Left ventricle myocardium inferior (tissue), 1 donor: ENCODE results near the gene FARS2. TPM values are rescaled to one million over a fixed set of nuclear protein-coding genes. Genes with fewer than 3 reads are reported as not detected.

ENCODE experiments used
- DNase-seq: peaks from one replicate; pipeline ENCODE4 v3.0.0-alpha.2; 2020
- H3K27ac ChIP-seq: fragments of 200-600 bp; replicated peaks from 2 replicates; pipeline ENCODE4 v1.8.0; 2021
- H3K27me3 ChIP-seq: fragments of 200-600 bp; 2 replicates; pipeline ENCODE4 v1.8.0; 2021; ENCODE audit warnings: low read depth
- H3K36me3 ChIP-seq: fragments of 200-600 bp; 2 replicates; pipeline ENCODE4 v1.8.0; 2021
- H3K4me1 ChIP-seq: fragments of 200-600 bp; 2 replicates; pipeline ENCODE4 v1.8.0; 2021
- H3K4me3 ChIP-seq: fragments of 200-600 bp; 2 replicates; pipeline ENCODE4 v1.8.0; 2021; ENCODE audit warnings: mild to moderate bottlenecking, moderate library complexity
- H3K9me3 ChIP-seq: fragments of 200-600 bp; replicated peaks from 2 replicates; pipeline ENCODE4 v1.8.0; 2021
- intact Hi-C: fragments of 100-400 bp; cut with micrococcal nuclease; formaldehyde crosslinking; loops from one replicate; pipeline ENCODE4 v1.11.0; 2022
- total RNA-seq: library from RNA; stranded (reverse); fragmentation: NEBNext Ultra II Directional; extraction: Animal tissue kit (Norgen Biotek cat#: 25700); gene quantifications from one replicate; pipeline ENCODE4 v1.2.1, GENCODE V29; 2021
- TF ChIP-seq, protein P1 (sequence below): fragments of 200-600 bp; IDR thresholded peaks from 2 replicates; pipeline ENCODE4 v1.8.0; 2021; ENCODE audit warnings: antibody characterized with exemption, mild to moderate bottlenecking, borderline replicate concordance
- donor health status: DM: no; HTN: yes; CAD: no; lungs with severe emphysema.

FARS2 gene
- total RNA-seq, 1 donor from 2014 or later: 16.7 TPM

DNA sequence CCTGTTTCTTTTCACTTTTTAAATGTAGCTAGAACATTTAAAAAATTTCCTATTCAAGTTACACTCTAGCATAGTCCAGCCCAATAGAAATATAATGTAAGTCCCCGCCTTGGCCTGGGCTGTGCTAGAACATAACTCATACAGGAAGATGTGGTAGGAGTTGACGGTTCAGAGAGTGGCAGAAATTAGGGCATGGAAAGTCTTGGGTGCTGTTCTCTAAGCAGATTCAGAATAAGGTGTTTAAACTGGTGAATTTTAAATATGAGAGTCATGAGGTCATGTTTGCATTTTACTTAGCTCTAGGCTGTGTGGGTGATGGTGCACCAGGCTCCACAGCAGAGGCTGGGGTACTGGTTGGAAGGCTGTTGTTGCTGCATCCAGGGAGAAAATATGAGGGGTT lies 256.5 kb downstream of the FARS2 start:
- no peaks in the 10 kb centered on the region for H3K27me3 ChIP-seq
- no peak for DNase-seq
- H3K27ac ChIP-seq: no peak overlapping the region
- peaks cover 31% of the 10 kb centered on the region for H3K4me1 ChIP-seq
- H3K9me3 ChIP-seq: no peaks in the 10 kb centered on the region
- intact Hi-C loops: no loop called here
- no peaks in the 10 kb centered on the region for H3K36me3 ChIP-seq
- H3K4me3 ChIP-seq: no peak overlapping the region
- TF ChIP-seq, protein P1, sequence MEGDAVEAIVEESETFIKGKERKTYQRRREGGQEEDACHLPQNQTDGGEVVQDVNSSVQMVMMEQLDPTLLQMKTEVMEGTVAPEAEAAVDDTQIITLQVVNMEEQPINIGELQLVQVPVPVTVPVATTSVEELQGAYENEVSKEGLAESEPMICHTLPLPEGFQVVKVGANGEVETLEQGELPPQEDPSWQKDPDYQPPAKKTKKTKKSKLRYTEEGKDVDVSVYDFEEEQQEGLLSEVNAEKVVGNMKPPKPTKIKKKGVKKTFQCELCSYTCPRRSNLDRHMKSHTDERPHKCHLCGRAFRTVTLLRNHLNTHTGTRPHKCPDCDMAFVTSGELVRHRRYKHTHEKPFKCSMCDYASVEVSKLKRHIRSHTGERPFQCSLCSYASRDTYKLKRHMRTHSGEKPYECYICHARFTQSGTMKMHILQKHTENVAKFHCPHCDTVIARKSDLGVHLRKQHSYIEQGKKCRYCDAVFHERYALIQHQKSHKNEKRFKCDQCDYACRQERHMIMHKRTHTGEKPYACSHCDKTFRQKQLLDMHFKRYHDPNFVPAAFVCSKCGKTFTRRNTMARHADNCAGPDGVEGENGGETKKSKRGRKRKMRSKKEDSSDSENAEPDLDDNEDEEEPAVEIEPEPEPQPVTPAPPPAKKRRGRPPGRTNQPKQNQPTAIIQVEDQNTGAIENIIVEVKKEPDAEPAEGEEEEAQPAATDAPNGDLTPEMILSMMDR: no peak

DNA sequence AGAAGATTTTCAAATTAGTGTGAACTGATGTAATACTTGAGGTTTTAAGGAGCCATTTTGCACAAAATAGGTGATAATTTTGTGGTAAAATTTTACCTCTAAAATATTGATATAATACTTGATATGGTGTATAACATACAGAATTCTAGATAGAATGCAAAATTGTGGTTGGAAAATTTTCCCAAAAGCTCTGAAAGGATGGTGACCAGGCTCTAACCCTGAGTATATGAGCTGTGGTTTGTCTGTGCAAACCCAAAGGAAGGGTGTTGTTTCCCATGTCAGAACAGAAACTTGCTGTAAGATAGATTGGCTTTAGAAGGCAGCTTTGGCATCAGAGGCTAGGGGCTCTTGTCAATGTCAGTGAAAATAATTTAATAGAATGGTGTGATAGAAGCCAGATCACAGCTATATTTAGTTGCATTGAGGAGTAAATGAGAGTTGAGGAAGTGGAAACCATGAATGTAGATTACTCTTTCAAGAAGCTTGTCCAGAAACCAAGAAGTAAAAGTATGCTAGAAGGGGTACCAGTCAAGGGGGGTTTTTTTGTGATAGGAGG lies 257.7 kb downstream of the FARS2 start:
- TF ChIP-seq, protein P1: no peak
- Histone ChIP-seq H3K4me3 (no peak overlapping the region), H3K4me1 (peaks cover 31% of the 10 kb centered on the region), H3K27ac (no peak overlapping the region), H3K36me3 (no peaks in the 10 kb centered on the region), H3K9me3 (no peaks in the 10 kb centered on the region), H3K27me3 (no peaks in the 10 kb centered on the region)
- DNase-seq: no peak
- intact Hi-C loops: no loop called here

DNA sequence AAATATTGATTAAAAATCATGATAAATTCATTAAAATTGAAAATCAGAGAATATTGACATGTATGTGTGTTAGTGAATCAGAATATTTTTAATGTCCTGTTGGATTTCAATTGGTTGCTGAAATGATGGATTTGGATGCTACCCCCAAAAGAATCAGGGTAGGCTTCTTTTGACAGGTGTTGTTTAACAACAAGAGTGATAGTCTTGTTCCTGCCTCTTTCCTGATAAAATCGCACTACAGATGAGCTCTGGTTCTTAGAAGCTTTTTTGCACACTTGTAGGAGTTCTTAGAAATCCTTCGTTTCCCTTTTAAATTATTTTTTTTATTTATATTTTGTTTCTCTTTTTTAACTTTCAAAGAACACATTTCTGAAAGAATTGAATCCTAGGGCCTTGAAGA lies 259.5 kb downstream of the FARS2 start:
- TF ChIP-seq, protein P1: no peak
- DNase-seq: no peak
- no peaks in the 10 kb centered on the region for H3K36me3 ChIP-seq
- peaks cover 31% of the 10 kb centered on the region for H3K4me1 ChIP-seq
- no peak overlapping the region for H3K4me3 ChIP-seq
- H3K27me3 ChIP-seq: no peaks in the 10 kb centered on the region
- H3K9me3 ChIP-seq: no peaks in the 10 kb centered on the region
- intact Hi-C loops: no loop called here
- no peak overlapping the region for H3K27ac ChIP-seq

DNA sequence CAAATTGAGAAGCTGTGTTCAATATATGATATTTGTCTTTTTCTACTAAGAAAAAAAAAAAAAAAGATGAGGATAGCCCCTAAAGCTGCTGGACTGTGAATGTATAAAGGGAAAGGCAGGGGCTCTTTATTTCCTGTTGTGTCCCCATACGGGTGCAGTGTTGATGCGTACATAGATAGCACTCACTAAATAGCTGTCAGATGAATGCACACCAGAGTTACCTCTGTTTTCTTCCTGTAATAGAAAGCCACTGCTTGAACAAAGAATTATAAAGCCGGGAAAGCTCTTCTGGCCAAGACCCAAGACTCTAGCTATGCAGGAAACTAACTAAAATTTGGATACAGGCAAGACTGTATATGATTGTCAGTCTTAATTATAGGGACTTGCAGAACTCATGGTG lies 260.0 kb downstream of the FARS2 start:
- DNase-seq: no peak
- no peak overlapping the region for H3K27ac ChIP-seq
- no peaks in the 10 kb centered on the region for H3K36me3 ChIP-seq
- H3K4me1 ChIP-seq: peaks cover 31% of the 10 kb centered on the region
- TF ChIP-seq, protein P1: no peak
- H3K9me3 ChIP-seq: no peaks in the 10 kb centered on the region
- no peak overlapping the region for H3K4me3 ChIP-seq
- no peaks in the 10 kb centered on the region for H3K27me3 ChIP-seq
- intact Hi-C loops: no loop called here

DNA sequence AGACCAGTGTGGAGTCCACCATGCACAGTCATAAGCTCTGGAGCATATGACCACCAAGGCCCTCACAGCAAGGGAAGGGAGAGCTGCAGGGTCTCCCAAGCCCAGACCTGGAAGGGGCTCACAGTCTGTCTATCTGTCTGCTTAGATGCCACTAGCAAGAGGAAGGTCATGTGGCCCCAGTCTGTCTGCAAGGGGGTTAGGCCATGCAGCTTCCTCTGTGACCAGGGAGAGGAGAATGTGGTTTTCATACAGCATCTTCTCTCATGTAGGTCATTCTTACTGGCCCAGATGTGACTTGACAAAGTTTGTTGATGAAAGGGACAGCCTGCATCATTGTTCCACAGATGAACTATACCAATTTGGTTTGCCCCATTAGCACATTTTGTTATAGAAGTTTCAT lies 260.8 kb downstream of the FARS2 start:
- H3K9me3 ChIP-seq: no peaks in the 10 kb centered on the region
- H3K36me3 ChIP-seq: no peaks in the 10 kb centered on the region
- intact Hi-C loops: no loop called here
- no peak overlapping the region for H3K27ac ChIP-seq
- H3K27me3 ChIP-seq: no peaks in the 10 kb centered on the region
- peaks cover 31% of the 10 kb centered on the region for H3K4me1 ChIP-seq
- TF ChIP-seq, protein P1: no peak
- no peak for DNase-seq
- no peak overlapping the region for H3K4me3 ChIP-seq
